H9 (cell line): Measurements from ENCODE around the gene S100A3. TPM values are rescaled to one million over a fixed set of nuclear protein-coding genes. Genes with fewer than 3 reads are reported as not detected.

Experiments
- DNase-seq: peaks from one replicate; pipeline ENCODE4 v3.0.0-alpha.2; 2017
- H2AFZ ChIP-seq: one replicate; pipeline ENCODE4 v1.6.1; 2013; ENCODE audit warnings: mild to moderate bottlenecking, low read length, control low read depth, moderate library complexity
- H2AK5ac ChIP-seq: 2 replicates; pipeline ENCODE4 v1.6.1; 2013; ENCODE audit warnings: low read length, control low read depth, mixed read lengths; ENCODE audit not compliant: insufficient read length
- H2BK120ac ChIP-seq: one replicate; pipeline ENCODE4 v1.6.1; 2013; ENCODE audit warnings: low read depth, mild to moderate bottlenecking, low read length, control low read depth, inconsistent platforms; ENCODE audit not compliant: poor library complexity, severe bottlenecking
- H2BK12ac ChIP-seq: 2 replicates; pipeline ENCODE4 v1.6.1; 2013; ENCODE audit warnings: low read length, control low read depth, mixed read lengths, low read depth; ENCODE audit not compliant: insufficient read length
- H2BK15ac ChIP-seq: 2 replicates; pipeline ENCODE4 v1.6.1; 2013; ENCODE audit warnings: low read depth, low read length, control low read depth
- H2BK20ac ChIP-seq: one replicate; pipeline ENCODE4 v1.6.1; 2013; ENCODE audit warnings: low read depth, mild to moderate bottlenecking, low read length, control low read depth, inconsistent platforms; ENCODE audit not compliant: poor library complexity, severe bottlenecking
- H2BK5ac ChIP-seq: 2 replicates; pipeline ENCODE4 v1.6.1; 2013; ENCODE audit warnings: low read length, control low read depth, mixed read lengths; ENCODE audit not compliant: insufficient read length
- H3K14ac ChIP-seq: 2 replicates; pipeline ENCODE4 v1.6.1; 2013; ENCODE audit warnings: low read length, control low read depth; ENCODE audit not compliant: insufficient read depth
- H3K18ac ChIP-seq: 2 replicates; pipeline ENCODE4 v1.6.1; 2013; ENCODE audit warnings: low read depth, mild to moderate bottlenecking, mixed read lengths, low read length, control low read depth; ENCODE audit not compliant: insufficient read length
- H3K23ac ChIP-seq: 2 replicates; pipeline ENCODE4 v1.6.1; 2013; ENCODE audit warnings: low read length, control low read depth, mixed read lengths, low read depth; ENCODE audit not compliant: insufficient read length
- H3K23me2 ChIP-seq: 2 replicates; pipeline ENCODE4 v1.6.1; 2013; ENCODE audit warnings: low read depth, mild to moderate bottlenecking, mixed read lengths, low read length, control low read depth; ENCODE audit not compliant: insufficient read length, poor library complexity, severe bottlenecking
- H3K27ac ChIP-seq: 2 replicates; pipeline ENCODE4 v1.5.1; 2013; ENCODE audit warnings: low read length, control low read depth, mixed read lengths, low read depth; ENCODE audit not compliant: insufficient read length
- H3K27me3 ChIP-seq: 2 replicates; pipeline ENCODE4 v1.6.1; 2013; ENCODE audit warnings: low read length, control low read depth, inconsistent platforms; ENCODE audit not compliant: insufficient read depth
- H3K4ac ChIP-seq: 2 replicates; pipeline ENCODE4 v1.6.1; 2013; ENCODE audit warnings: low read depth, mild to moderate bottlenecking, control low read depth, inconsistent platforms, low read length, moderate library complexity
- H3K4me1 ChIP-seq: 2 replicates; pipeline ENCODE4 v1.6.1; 2013; ENCODE audit warnings: low read length, control low read depth, inconsistent platforms; ENCODE audit not compliant: insufficient read depth
- H3K4me2 ChIP-seq: 2 replicates; pipeline ENCODE4 v1.6.1; 2013; ENCODE audit warnings: low read length, control low read depth, mixed read lengths; ENCODE audit not compliant: insufficient read length, insufficient read depth
- H3K56ac ChIP-seq: 2 replicates; pipeline ENCODE4 v1.6.1; 2013; ENCODE audit warnings: low read depth, mild to moderate bottlenecking, mixed read lengths, low read length, control low read depth; ENCODE audit not compliant: insufficient read length
- H3K79me1 ChIP-seq: 2 replicates; pipeline ENCODE4 v1.6.1; 2013; ENCODE audit warnings: low read depth, mild to moderate bottlenecking, moderate library complexity, low read length, control low read depth, inconsistent platforms; ENCODE audit not compliant: insufficient read depth, poor library complexity, severe bottlenecking
- H3K79me2 ChIP-seq: 2 replicates; pipeline ENCODE4 v1.6.1; 2013; ENCODE audit warnings: low read length, control low read depth, inconsistent platforms; ENCODE audit not compliant: insufficient read depth
- H3K9ac ChIP-seq: 2 replicates; pipeline ENCODE4 v1.6.1; 2013; ENCODE audit warnings: low read length, control low read depth, mixed read lengths; ENCODE audit not compliant: insufficient read length; ENCODE audit errors: extremely low read depth
- H3K9me3 ChIP-seq: one replicate; pipeline ENCODE4 v1.6.1; 2013; ENCODE audit warnings: low read depth, low read length, inconsistent platforms; ENCODE audit not compliant: control insufficient read depth
- H3T11ph ChIP-seq: one replicate; pipeline ENCODE4 v1.6.1; 2013; ENCODE audit warnings: mild to moderate bottlenecking, low read length, control low read depth, inconsistent platforms
- H4K20me1 ChIP-seq: one replicate; pipeline ENCODE4 v1.6.1; 2013; ENCODE audit not compliant: control insufficient read depth, insufficient read length, insufficient read depth
- H4K5ac ChIP-seq: 2 replicates; pipeline ENCODE4 v1.6.1; 2013; ENCODE audit warnings: low read depth, mild to moderate bottlenecking, mixed read lengths, low read length, control low read depth; ENCODE audit not compliant: insufficient read length
- H4K8ac ChIP-seq: replicated peaks from 2 replicates; pipeline ENCODE4 v1.6.1; 2013; ENCODE audit warnings: low read length, control low read depth, mixed read lengths, low read depth; ENCODE audit not compliant: insufficient read length
- H4K91ac ChIP-seq: 2 replicates; pipeline ENCODE4 v1.6.1; 2013; ENCODE audit warnings: low read depth, mild to moderate bottlenecking, moderate library complexity, mixed read lengths, low read length, control low read depth; ENCODE audit not compliant: insufficient read length
- H3K27ac Mint-ChIP-seq, 3 experiments: 2 replicates in 2 of 3; 3 replicates in 1 of 3; pipeline ENCODE4 v1.8.0; 2020 to 2021; ENCODE audit warnings: mixed read lengths in 3 of 3, mild to moderate bottlenecking in 1 of 3, moderate library complexity in 1 of 3
- H3K27me3 Mint-ChIP-seq: 2 replicates; pipeline ENCODE4 v1.8.0; 2021; ENCODE audit warnings: low read depth, mild to moderate bottlenecking, moderate library complexity, mixed read lengths
- H3K36me3 Mint-ChIP-seq, 3 experiments: 2 replicates in 2 of 3; 3 replicates in 1 of 3; pipeline ENCODE4 v1.8.0; 2020 to 2021; ENCODE audit warnings: low read depth in 3 of 3, mixed read lengths in 3 of 3; ENCODE audit not compliant: insufficient read depth in 1 of 3
- H3K4me1 Mint-ChIP-seq, 2 experiments: 2 replicates each; pipeline ENCODE4 v1.8.0; 2020; ENCODE audit warnings: mixed read lengths in 2 of 2
- H3K4me3 Mint-ChIP-seq, 2 experiments: 2 replicates in 1 of 2; 3 replicates in 1 of 2; pipeline ENCODE4 v1.8.0; 2020 to 2021; ENCODE audit warnings: mild to moderate bottlenecking in 2 of 2, mixed read lengths in 2 of 2, moderate library complexity in 1 of 2
- H3K9me3 Mint-ChIP-seq, 2 experiments: 2 replicates in 1 of 2; 3 replicates in 1 of 2; pipeline ENCODE4 v1.8.0; 2020; ENCODE audit warnings: mild to moderate bottlenecking in 2 of 2, mixed read lengths in 2 of 2, moderate library complexity in 1 of 2
- WGBS: extraction: QIAGEN DNeasy Blood & Tissue Kit; methylation state at CpG from one replicate; pipeline ENCODE4 v1.1.7; 2013; ENCODE audit warnings: missing lambda C conversion rate, low lambda C conversion rate, mixed read lengths; ENCODE audit not compliant: insufficient read length; ENCODE audit errors: extremely low coverage; 5-methylcytosine and 5-hydroxymethylcytosine counted together
- total RNA-seq: library from RNA; stranded (reverse); gene quantifications from 2 replicates; pipeline ENCODE4 v1.2.1, GENCODE V29; 2021
- TF ChIP-seq, protein P1 (sequence below): fragments of 200-600 bp; sonication (generic); conservative IDR thresholded peaks from 3 replicates; pipeline ENCODE4 v1.8.0; 2021; ENCODE audit warnings: antibody characterized with exemption, mild to moderate bottlenecking

S100A3 gene
- total RNA-seq, 1 experiment from 2014 or later: not detected

DNA sequence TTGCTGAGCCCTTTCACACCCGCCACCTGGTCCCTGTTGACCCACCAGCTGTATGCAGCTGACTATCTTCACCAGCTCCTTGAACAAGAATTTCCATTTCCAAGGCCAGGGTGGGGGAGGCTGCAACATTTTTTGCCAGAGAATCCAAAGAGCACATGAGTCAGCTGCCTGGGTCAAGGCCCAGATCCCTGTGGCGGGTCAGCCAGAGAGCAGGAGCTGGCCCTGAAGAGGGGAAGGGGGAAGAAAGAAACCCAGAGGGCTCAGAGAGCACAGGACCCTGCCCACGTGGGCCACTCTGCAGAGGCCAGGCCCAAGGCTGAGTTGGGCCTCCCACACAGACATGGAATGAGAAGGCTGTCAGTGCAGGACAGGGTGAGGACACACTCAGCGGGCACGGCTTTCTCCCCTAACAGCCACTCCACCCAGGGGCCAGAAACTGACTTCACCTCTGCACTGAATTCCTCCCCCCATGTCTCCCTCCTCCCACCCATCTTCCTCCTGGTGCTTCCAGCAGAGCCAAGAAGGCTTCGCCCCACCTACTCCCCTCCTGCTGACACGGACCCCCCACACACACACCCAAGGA, 42.1 kb downstream of the S100A3 start:
- H3K23ac ChIP-seq: no peak overlapping the region
- H3K14ac ChIP-seq: no peak overlapping the region
- Mint-ChIP-seq H3K4me1 (peaks cover 4 to 9% of the 10 kb centered on the region in 2 experiments; a peak in 3 of 4 replicates), H3K4me3 (no peak overlapping the region), H3K36me3 (no peaks in the 10 kb centered on the region), H3K27ac (no peak overlapping the region; a peak in 1 of 7 replicates), H3K9me3 (no peaks in the 10 kb centered on the region), H3K27me3 (peaks cover 19% of the 10 kb centered on the region)
- no peak overlapping the region for H4K8ac ChIP-seq
- no CpG with 5 or more reads among the region's 7 CpGs for WGBS
- H2BK20ac ChIP-seq: no peak overlapping the region
- no peak overlapping the region for H2BK12ac ChIP-seq
- no peak overlapping the region for H3K27ac ChIP-seq
- no peaks in the 10 kb centered on the region for H3K4me1 ChIP-seq
- H3K23me2 ChIP-seq: no peaks in the 10 kb centered on the region
- no peaks in the 10 kb centered on the region for H3K27me3 ChIP-seq
- no peak overlapping the region for H4K5ac ChIP-seq
- no peak overlapping the region for H2BK120ac ChIP-seq
- no peaks in the 10 kb centered on the region for H3K9me3 ChIP-seq
- no peak overlapping the region for H2AFZ ChIP-seq
- TF ChIP-seq, protein P1, sequence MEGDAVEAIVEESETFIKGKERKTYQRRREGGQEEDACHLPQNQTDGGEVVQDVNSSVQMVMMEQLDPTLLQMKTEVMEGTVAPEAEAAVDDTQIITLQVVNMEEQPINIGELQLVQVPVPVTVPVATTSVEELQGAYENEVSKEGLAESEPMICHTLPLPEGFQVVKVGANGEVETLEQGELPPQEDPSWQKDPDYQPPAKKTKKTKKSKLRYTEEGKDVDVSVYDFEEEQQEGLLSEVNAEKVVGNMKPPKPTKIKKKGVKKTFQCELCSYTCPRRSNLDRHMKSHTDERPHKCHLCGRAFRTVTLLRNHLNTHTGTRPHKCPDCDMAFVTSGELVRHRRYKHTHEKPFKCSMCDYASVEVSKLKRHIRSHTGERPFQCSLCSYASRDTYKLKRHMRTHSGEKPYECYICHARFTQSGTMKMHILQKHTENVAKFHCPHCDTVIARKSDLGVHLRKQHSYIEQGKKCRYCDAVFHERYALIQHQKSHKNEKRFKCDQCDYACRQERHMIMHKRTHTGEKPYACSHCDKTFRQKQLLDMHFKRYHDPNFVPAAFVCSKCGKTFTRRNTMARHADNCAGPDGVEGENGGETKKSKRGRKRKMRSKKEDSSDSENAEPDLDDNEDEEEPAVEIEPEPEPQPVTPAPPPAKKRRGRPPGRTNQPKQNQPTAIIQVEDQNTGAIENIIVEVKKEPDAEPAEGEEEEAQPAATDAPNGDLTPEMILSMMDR: no peak
- H3K79me2 ChIP-seq: no peaks in the 10 kb centered on the region
- no peak overlapping the region for H3K56ac ChIP-seq
- H4K20me1 ChIP-seq: no peaks in the 10 kb centered on the region
- H3K9ac ChIP-seq: no peak overlapping the region
- DNase-seq: no peak
- H3K4me2 ChIP-seq: no peak overlapping the region
- H2BK15ac ChIP-seq: no peak overlapping the region
- H3K79me1 ChIP-seq: no peaks in the 10 kb centered on the region
- no peak overlapping the region for H2BK5ac ChIP-seq
- H3T11ph ChIP-seq: no peak overlapping the region
- no peak overlapping the region for H3K18ac ChIP-seq
- no peak overlapping the region for H4K91ac ChIP-seq
- H3K4ac ChIP-seq: no peak overlapping the region
- H2AK5ac ChIP-seq: no peak overlapping the region
